HG03025 (cell line): ENCODE measurements around the gene PIM2.
A peak's percentile ranks its signal among the peaks of the same experiment; 100 is the strongest.

Source experiments
- ATAC-seq: cut with Tn5 transposase; IDR thresholded peaks from one replicate; pipeline ENCODE4 v1.9.1; 2021; ENCODE audit warnings: mild to moderate bottlenecking, moderate library complexity; ENCODE audit not compliant: unreplicated experiment, low FRiP score

The PIM2 gene

GRCh38 chrX:48936429-48937053, 17.7 kb upstream of the PIM2 start:
- ATAC-seq = no peak

- no peak for ATAC-seq
Observed at GRCh38 chrX:48935301-48935670, 16.5 kb upstream of the PIM2 start.

- no peak for ATAC-seq
Observed at GRCh38 chrX:48934581-48935300, 15.9 kb upstream of the PIM2 start.

GRCh38 chrX:48933757-48934156, 14.9 kb upstream of the PIM2 start:
- peak; percentile 40 for ATAC-seq

- no peak for ATAC-seq
Observed at GRCh38 chrX:48927736-48928382, 9.0 kb upstream of the PIM2 start.

GRCh38 chrX:48927123-48927522, 8.3 kb upstream of the PIM2 start:
- ATAC-seq = no peak

GRCh38 chrX:48924270-48924669, 5.4 kb upstream of the PIM2 start:
- no peak for ATAC-seq

GRCh38 chrX:48923771-48924170, 4.9 kb upstream of the PIM2 start:
- no peak for ATAC-seq

GRCh38 chrX:48920718-48921104, 1.9 kb upstream of the PIM2 start:
- no peak for ATAC-seq

- ATAC-seq = no peak
Observed at GRCh38 chrX:48919947-48920717, 1.3 kb upstream of the PIM2 start.

GRCh38 chrX:48919360-48919841, 577 bp upstream of the PIM2 start:
- no peak for ATAC-seq

GRCh38 chrX:48918301-48918642, 552 bp downstream of the PIM2 start:
- no peak for ATAC-seq

- no peak for ATAC-seq
Observed at GRCh38 chrX:48917139-48918001, 1.5 kb downstream of the PIM2 start.

GRCh38 chrX:48914593-48915493, 4.0 kb downstream of the PIM2 start:
- ATAC-seq = no peak

- no peak for ATAC-seq
Observed at GRCh38 chrX:48913605-48914366, 5.0 kb downstream of the PIM2 start.

GRCh38 chrX:48911412-48912182, 7.2 kb downstream of the PIM2 start, which contains the start of gene SLC35A2:
TSS of gene SLC35A2 (minus strand) at chrX:48911646. CDS start at chrX:48911636, 10 bp downstream.
- peak; percentile 73 for ATAC-seq

- ATAC-seq = no peak
Observed at GRCh38 chrX:48910926-48911411, 7.9 kb downstream of the PIM2 start.
